ENCODE results near the gene CTCFL. TPM values are rescaled to one million over a fixed set of nuclear protein-coding genes. Genes with fewer than 3 reads are reported as not detected.
A peak's percentile ranks its signal among the peaks of the same experiment; 100 is the strongest.

CTCFL gene
- total and polyA plus RNA-seq, 4 donors, result 0.05 to 0.08 (median 0.08) TPM; not detected in 1

- no peak overlapping the region for H3K27ac ChIP-seq (ENCODE audit: low read depth in 1 of 2, low read length in 2 of 2)
- WGBS, result 64% methylated on average over 14 of the region's 14 CpGs
- TF ChIP-seq MAX (IDR thresholded peaks at IDR 0.05) (no peak), HNF4G (IDR thresholded peaks at IDR 0.05) (no peak), JUND (IDR thresholded peaks at IDR 0.05) (no peak), EGR1 (IDR thresholded peaks at IDR 0.05; ENCODE audit: low read depth in 2 of 2) (no peak), ATF3 (IDR thresholded peaks at IDR 0.05) (no peak), RAD21 (IDR thresholded peaks at IDR 0.05) (no peak)
- H3K9me3 ChIP-seq (ENCODE audit: control insufficient read depth in 4 of 4, low read length in 3 of 4), result no peaks in the 10 kb centered on the region
- no peak for DNase-seq (ENCODE audit: low spot score)
- no peak overlapping the region for H3K9ac ChIP-seq (ENCODE audit: low read depth in 1 of 2, low read length in 2 of 2)
- H3K4me3 ChIP-seq (ENCODE audit: low read depth in 1 of 3, low read length in 3 of 3), result no peak overlapping the region
- H3K27me3 ChIP-seq (ENCODE audit: control insufficient read depth in 4 of 4, insufficient read depth in 4 of 4, low read length in 3 of 4), result no peaks in the 10 kb centered on the region
- peaks cover 0 to 4% (median 3%) of the 10 kb centered on the region in 4 donors for H3K4me1 ChIP-seq (ENCODE audit: control insufficient read depth in 4 of 4, insufficient read depth in 4 of 4, low read length in 3 of 4)
- no peaks in the 10 kb centered on the region for H3K36me3 ChIP-seq (ENCODE audit: control insufficient read depth in 4 of 4, insufficient read depth in 3 of 4, low read depth in 1 of 4, low read length in 3 of 4)
These were observed 25.3 kb downstream of the CTCFL start for GRCh38 chr20:57499676-57500075.

GRCh38 chr20:57498425-57499400, 26.2 kb downstream of the CTCFL start:
- DNase-seq (ENCODE audit: low spot score), result no peak

GRCh38 chr20:57496592-57496991, 28.3 kb downstream of the CTCFL start:
- Histone ChIP-seq H3K27me3 (ENCODE audit: control insufficient read depth in 4 of 4, insufficient read depth in 4 of 4, low read length in 3 of 4) (no peaks in the 10 kb centered on the region), H3K4me1 (ENCODE audit: control insufficient read depth in 4 of 4, insufficient read depth in 4 of 4, low read length in 3 of 4) (peaks cover 0 to 3% (median 1%) of the 10 kb centered on the region in 4 donors), H3K4me3 (ENCODE audit: low read depth in 1 of 3, low read length in 3 of 3) (no peak overlapping the region), H3K9me3 (ENCODE audit: control insufficient read depth in 4 of 4, low read length in 3 of 4) (no peaks in the 10 kb centered on the region), H3K36me3 (ENCODE audit: control insufficient read depth in 4 of 4, insufficient read depth in 3 of 4, low read depth in 1 of 4, low read length in 3 of 4) (no peaks in the 10 kb centered on the region), H3K9ac (ENCODE audit: low read depth in 1 of 2, low read length in 2 of 2) (no peak overlapping the region), H3K27ac (ENCODE audit: low read depth in 1 of 2, low read length in 2 of 2) (no peak overlapping the region)
- no peak for DNase-seq (ENCODE audit: low spot score)
- 79% methylated on average over 4 of the region's 4 CpGs for WGBS
- no peak for TF ChIP-seq FOXA1 (IDR thresholded peaks at IDR 0.05)
- TF ChIP-seq EGR1 (IDR thresholded peaks at IDR 0.05; ENCODE audit: low read depth in 2 of 2), result no peak
- TF ChIP-seq HNF4G (IDR thresholded peaks at IDR 0.05), result no peak
- no peak for TF ChIP-seq NR2F2 (IDR thresholded peaks at IDR 0.05)
- no peak for TF ChIP-seq SP1 (IDR thresholded peaks at IDR 0.05)
- TF ChIP-seq YY1 (IDR thresholded peaks at IDR 0.05), result no peak
- no peak for TF ChIP-seq GABPA (IDR thresholded peaks at IDR 0.05 in 1 of 2, conservative IDR thresholded peaks at IDR 0.05 in 1 of 2)
- no peak for TF ChIP-seq ZBTB33 (IDR thresholded peaks at IDR 0.05)
- TF ChIP-seq FOXA2 (IDR thresholded peaks at IDR 0.05), result no peak
- TF ChIP-seq REST (IDR thresholded peaks at IDR 0.05), result no peak
- TF ChIP-seq HNF4A (conservative IDR thresholded peaks at IDR 0.05), result no peak

More at GRCh38 chr20:57498425-57499400, 26.2 kb downstream of the CTCFL start:
- Histone ChIP-seq H3K4me1 (ENCODE audit: control insufficient read depth in 4 of 4, insufficient read depth in 4 of 4, low read length in 3 of 4) (peaks cover 0 to 4% (median 3%) of the 10 kb centered on the region in 4 donors), H3K9me3 (ENCODE audit: control insufficient read depth in 4 of 4, low read length in 3 of 4) (no peaks in the 10 kb centered on the region), H3K9ac (ENCODE audit: low read depth in 1 of 2, low read length in 2 of 2) (no peak overlapping the region), H3K4me3 (ENCODE audit: low read depth in 1 of 3, low read length in 3 of 3) (no peak overlapping the region), H3K27ac (ENCODE audit: low read depth in 1 of 2, low read length in 2 of 2) (no peak overlapping the region), H3K36me3 (ENCODE audit: control insufficient read depth in 4 of 4, insufficient read depth in 3 of 4, low read depth in 1 of 4, low read length in 3 of 4) (no peaks in the 10 kb centered on the region), H3K27me3 (ENCODE audit: control insufficient read depth in 4 of 4, insufficient read depth in 4 of 4, low read length in 3 of 4) (no peaks in the 10 kb centered on the region)
- TF ChIP-seq RAD21 (IDR thresholded peaks at IDR 0.05) (peak in 1 of 2 donors; percentile 20), CTCF (IDR thresholded peaks at IDR 0.05; ENCODE audit: low read depth, low read length, missing input control) (peak; percentile 6), FOXA2 (IDR thresholded peaks at IDR 0.05) (no peak)
- 39% methylated on average over 20 of the region's 20 CpGs for WGBS

All from liver (tissue), 9 donors.